ENCODE results near the gene GNPDA1. TPM values are rescaled to one million over a fixed set of nuclear protein-coding genes. Genes with fewer than 3 reads are reported as not detected.

GNPDA1 gene
- total RNA-seq, 1 donor from 2014 or later, result 20.2 TPM

GRCh38 chr5:141994511-141995136 is 18.2 kb downstream of the GNPDA1 start:
- Mint-ChIP-seq H3K36me3 (ENCODE audit: unreplicated experiment) (peaks cover 5% of the 10 kb centered on the region), H3K27ac (ENCODE audit: unreplicated experiment) (no peak overlapping the region), H3K4me1 (ENCODE audit: low read depth, unreplicated experiment) (peaks cover 7% of the 10 kb centered on the region), H3K9me3 (ENCODE audit: unreplicated experiment) (peaks cover 1% of the 10 kb centered on the region), H3K4me3 (ENCODE audit: unreplicated experiment) (no peak overlapping the region), H3K27me3 (ENCODE audit: unreplicated experiment) (peaks cover 5% of the 10 kb centered on the region)
- no peak for DNase-seq
- no peak for TF ChIP-seq CTCF (IDR thresholded peaks at IDR 0.05; ENCODE audit: partially characterized antibody, unreplicated experiment)

- H3K4me1 Mint-ChIP-seq (ENCODE audit: low read depth, unreplicated experiment), result peaks cover 7% of the 10 kb centered on the region
- TF ChIP-seq CTCF (IDR thresholded peaks at IDR 0.05; ENCODE audit: partially characterized antibody, unreplicated experiment), result peak; percentile 84
- H3K36me3 Mint-ChIP-seq (ENCODE audit: unreplicated experiment), result peaks cover 5% of the 10 kb centered on the region
- H3K27me3 Mint-ChIP-seq (ENCODE audit: unreplicated experiment), result peaks cover 5% of the 10 kb centered on the region
- DNase-seq, result peak; percentile 73
- H3K4me3 Mint-ChIP-seq (ENCODE audit: unreplicated experiment), result no peak overlapping the region
- H3K27ac Mint-ChIP-seq (ENCODE audit: unreplicated experiment), result no peak overlapping the region
- H3K9me3 Mint-ChIP-seq (ENCODE audit: unreplicated experiment), result peaks cover 1% of the 10 kb centered on the region
Measured at GRCh38 chr5:141992349-141992963, 20.4 kb downstream of the GNPDA1 start.

- peaks cover 2% of the 10 kb centered on the region for H3K27me3 Mint-ChIP-seq (ENCODE audit: unreplicated experiment)
- H3K4me3 Mint-ChIP-seq (ENCODE audit: unreplicated experiment), result no peak overlapping the region
- H3K4me1 Mint-ChIP-seq (ENCODE audit: low read depth, unreplicated experiment), result peaks cover 5% of the 10 kb centered on the region
- no peak overlapping the region for H3K27ac Mint-ChIP-seq (ENCODE audit: unreplicated experiment)
- H3K36me3 Mint-ChIP-seq (ENCODE audit: unreplicated experiment), result no peaks in the 10 kb centered on the region
- no peaks in the 10 kb centered on the region for H3K9me3 Mint-ChIP-seq (ENCODE audit: unreplicated experiment)
- DNase-seq, result no peak
- TF ChIP-seq CTCF (IDR thresholded peaks at IDR 0.05; ENCODE audit: partially characterized antibody, unreplicated experiment), result no peak
Measured at GRCh38 chr5:141989720-141990119, 23.1 kb downstream of the GNPDA1 start.

DNA sequence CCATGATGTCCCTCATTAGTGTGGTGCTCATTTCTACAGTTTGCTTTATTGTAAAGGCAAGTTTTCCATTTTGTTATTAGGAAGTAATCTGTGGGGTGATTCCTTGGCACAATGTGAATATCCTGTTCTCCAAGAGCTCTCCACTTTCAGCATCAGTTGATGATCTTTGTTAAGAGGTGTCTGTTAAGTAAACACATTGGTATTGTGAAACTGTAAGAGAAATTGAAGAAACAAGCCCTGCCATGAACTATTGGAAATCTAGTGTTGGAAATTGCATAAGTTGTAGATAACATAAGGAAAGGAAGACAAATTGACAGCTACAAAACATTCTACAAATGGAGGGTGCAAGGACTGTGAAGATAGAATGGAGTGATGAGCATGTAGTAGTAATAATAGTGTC is 26.8 kb downstream of the GNPDA1 start:
- TF ChIP-seq CTCF (IDR thresholded peaks at IDR 0.05; ENCODE audit: partially characterized antibody, unreplicated experiment), result no peak
- Mint-ChIP-seq H3K27me3 (ENCODE audit: unreplicated experiment) (no peaks in the 10 kb centered on the region), H3K4me1 (ENCODE audit: low read depth, unreplicated experiment) (no peaks in the 10 kb centered on the region), H3K27ac (ENCODE audit: unreplicated experiment) (no peak overlapping the region), H3K9me3 (ENCODE audit: unreplicated experiment) (no peaks in the 10 kb centered on the region), H3K36me3 (ENCODE audit: unreplicated experiment) (no peaks in the 10 kb centered on the region), H3K4me3 (ENCODE audit: unreplicated experiment) (no peak overlapping the region)
- DNase-seq, result no peak

DNA sequence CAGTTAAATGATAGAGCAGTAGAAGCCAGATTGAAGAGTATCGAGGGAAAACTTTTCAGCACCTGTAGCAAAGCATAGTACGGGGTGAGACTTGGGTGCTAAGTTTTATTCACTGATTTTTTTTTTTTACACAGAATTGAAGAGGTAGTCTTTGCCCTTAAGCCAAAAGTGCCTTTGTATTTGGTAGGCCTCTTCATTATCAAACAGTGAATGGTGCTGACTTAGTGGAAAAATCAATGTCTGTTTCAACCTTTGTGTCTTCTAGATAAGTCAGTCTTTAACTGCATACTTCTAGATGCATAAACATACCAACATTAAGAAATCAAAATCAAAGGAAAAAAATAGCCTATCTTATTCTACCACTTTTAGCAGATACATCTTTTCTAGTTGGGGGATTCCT is 30.2 kb downstream of the GNPDA1 start:
- Mint-ChIP-seq H3K4me1 (ENCODE audit: low read depth, unreplicated experiment) (no peaks in the 10 kb centered on the region), H3K27me3 (ENCODE audit: unreplicated experiment) (no peaks in the 10 kb centered on the region), H3K27ac (ENCODE audit: unreplicated experiment) (no peak overlapping the region), H3K4me3 (ENCODE audit: unreplicated experiment) (no peak overlapping the region), H3K36me3 (ENCODE audit: unreplicated experiment) (no peaks in the 10 kb centered on the region), H3K9me3 (ENCODE audit: unreplicated experiment) (no peaks in the 10 kb centered on the region)
- DNase-seq, result no peak
- TF ChIP-seq CTCF (IDR thresholded peaks at IDR 0.05; ENCODE audit: partially characterized antibody, unreplicated experiment), result no peak
